PFSK-1 (cell line): ENCODE measurements around the gene MGLL.

ENCODE experiments used
- FOXP2 ChIP-seq: optimal IDR thresholded peaks from 2 replicates; pipeline ENCODE3; 2011; ENCODE audit warnings: borderline replicate concordance, control low read depth, inconsistent platforms; ENCODE audit not compliant: insufficient read depth; ENCODE audit errors: extremely low read length, extremely low read depth
- POLR2AphosphoS5 ChIP-seq: IDR thresholded peaks from 2 replicates; pipeline ENCODE4 v1.6.1; 2012; ENCODE audit warnings: low read depth, mild to moderate bottlenecking, control low read depth, low read length, moderate library complexity
- SIN3A ChIP-seq: IDR thresholded peaks from 2 replicates; pipeline ENCODE4 v1.6.1; 2012; ENCODE audit warnings: mild to moderate bottlenecking, low read length, moderate library complexity, borderline replicate concordance; ENCODE audit not compliant: insufficient read depth
- TAF1 ChIP-seq: IDR thresholded peaks from 2 replicates; pipeline ENCODE4 v1.6.1; 2012; ENCODE audit warnings: low read length, control low read depth, borderline replicate concordance; ENCODE audit not compliant: insufficient read depth
- TF ChIP-seq, protein P1 (sequence below), 2 experiments: IDR thresholded peaks; 2 replicates each; pipeline versions ENCODE4 v1.6.1 to v1.8.0; 2011 to 2012; ENCODE audit warnings: low read depth in 2 of 2, low read length in 2 of 2, control low read depth in 1 of 2, inconsistent platforms in 1 of 2, mild to moderate bottlenecking in 1 of 2, moderate library complexity in 1 of 2; ENCODE audit not compliant: insufficient read depth in 1 of 2

Gene MGLL

DNA sequence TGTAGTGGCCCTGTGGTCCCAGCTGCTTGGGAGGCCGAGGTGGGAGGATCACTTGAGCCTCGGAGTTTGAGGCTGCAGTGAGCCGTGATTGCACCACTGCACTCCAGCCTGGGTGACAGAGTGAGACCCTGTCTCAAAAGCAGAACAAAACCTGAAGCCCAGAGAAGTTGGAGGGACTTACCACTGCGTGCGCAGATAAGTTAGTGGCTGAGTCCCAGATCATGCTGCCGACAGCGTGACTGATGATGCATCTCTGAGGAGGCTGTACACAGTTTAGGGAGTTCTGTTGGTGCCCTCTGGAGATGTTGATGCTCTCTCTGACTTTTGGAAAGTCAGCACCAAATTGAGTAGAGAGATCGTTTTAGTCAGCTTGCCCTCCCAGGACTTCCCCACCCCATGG, 165.4 kb downstream of the MGLL start:
- TF ChIP-seq POLR2AphosphoS5: no peak
- TF ChIP-seq FOXP2: no peak
- TF ChIP-seq, protein P1, sequence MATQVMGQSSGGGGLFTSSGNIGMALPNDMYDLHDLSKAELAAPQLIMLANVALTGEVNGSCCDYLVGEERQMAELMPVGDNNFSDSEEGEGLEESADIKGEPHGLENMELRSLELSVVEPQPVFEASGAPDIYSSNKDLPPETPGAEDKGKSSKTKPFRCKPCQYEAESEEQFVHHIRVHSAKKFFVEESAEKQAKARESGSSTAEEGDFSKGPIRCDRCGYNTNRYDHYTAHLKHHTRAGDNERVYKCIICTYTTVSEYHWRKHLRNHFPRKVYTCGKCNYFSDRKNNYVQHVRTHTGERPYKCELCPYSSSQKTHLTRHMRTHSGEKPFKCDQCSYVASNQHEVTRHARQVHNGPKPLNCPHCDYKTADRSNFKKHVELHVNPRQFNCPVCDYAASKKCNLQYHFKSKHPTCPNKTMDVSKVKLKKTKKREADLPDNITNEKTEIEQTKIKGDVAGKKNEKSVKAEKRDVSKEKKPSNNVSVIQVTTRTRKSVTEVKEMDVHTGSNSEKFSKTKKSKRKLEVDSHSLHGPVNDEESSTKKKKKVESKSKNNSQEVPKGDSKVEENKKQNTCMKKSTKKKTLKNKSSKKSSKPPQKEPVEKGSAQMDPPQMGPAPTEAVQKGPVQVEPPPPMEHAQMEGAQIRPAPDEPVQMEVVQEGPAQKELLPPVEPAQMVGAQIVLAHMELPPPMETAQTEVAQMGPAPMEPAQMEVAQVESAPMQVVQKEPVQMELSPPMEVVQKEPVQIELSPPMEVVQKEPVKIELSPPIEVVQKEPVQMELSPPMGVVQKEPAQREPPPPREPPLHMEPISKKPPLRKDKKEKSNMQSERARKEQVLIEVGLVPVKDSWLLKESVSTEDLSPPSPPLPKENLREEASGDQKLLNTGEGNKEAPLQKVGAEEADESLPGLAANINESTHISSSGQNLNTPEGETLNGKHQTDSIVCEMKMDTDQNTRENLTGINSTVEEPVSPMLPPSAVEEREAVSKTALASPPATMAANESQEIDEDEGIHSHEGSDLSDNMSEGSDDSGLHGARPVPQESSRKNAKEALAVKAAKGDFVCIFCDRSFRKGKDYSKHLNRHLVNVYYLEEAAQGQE (IDR thresholded peaks at IDR 0.05; ENCODE audit: insufficient read depth in 1 of 2, low read depth in 2 of 2, low read length in 2 of 2): no peak
- no peak for TF ChIP-seq TAF1
- TF ChIP-seq SIN3A: no peak

DNA sequence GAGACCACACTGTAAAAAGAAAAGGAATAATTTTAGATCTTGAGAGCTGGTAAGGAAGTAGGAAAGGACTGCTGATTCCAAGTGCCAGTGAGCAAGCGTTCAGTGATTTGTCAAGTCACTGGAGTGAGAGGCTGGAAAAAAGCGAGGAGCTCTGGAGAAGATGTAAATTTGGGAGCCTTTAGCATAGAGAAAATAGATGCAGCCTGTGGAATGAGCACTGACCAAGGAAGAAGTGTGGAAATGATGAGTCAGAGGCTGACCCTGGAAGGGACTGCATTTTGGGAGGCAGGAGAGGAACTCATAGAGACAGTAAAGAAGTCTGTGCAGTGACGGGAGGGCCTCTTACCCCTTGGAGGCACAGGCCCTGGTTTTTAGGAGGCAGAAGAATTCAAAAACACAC, 166.7 kb downstream of the MGLL start:
- TF ChIP-seq POLR2AphosphoS5 (no peak), TAF1 (no peak), SIN3A (no peak), FOXP2 (no peak)
- TF ChIP-seq, protein P1 (IDR thresholded peaks at IDR 0.05; ENCODE audit: insufficient read depth in 1 of 2, low read depth in 2 of 2, low read length in 2 of 2): no peak

DNA sequence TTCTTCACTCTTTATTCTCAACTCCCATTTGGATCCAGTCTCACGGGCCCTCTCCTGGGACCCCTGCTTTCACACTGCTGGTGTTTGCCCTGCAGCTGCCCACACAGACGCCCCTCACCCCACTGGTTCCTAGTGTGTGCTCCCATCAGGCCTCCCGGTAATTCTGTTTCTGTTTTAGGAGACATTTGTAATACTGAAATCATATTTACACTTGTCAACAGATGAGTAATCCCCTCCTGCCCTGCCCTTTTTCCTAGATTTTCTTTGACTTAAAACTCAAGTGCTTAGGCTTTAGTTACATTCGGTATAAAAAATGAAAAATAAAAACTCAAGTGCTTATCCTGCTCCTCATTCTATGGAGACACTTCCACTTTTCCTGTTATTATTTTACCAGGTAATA, 167.9 kb downstream of the MGLL start:
- TF ChIP-seq POLR2AphosphoS5 (no peak), SIN3A (no peak), FOXP2 (no peak)
- TF ChIP-seq, protein P1 (IDR thresholded peaks at IDR 0.05; ENCODE audit: insufficient read depth in 1 of 2, low read depth in 2 of 2, low read length in 2 of 2): no peak

DNA sequence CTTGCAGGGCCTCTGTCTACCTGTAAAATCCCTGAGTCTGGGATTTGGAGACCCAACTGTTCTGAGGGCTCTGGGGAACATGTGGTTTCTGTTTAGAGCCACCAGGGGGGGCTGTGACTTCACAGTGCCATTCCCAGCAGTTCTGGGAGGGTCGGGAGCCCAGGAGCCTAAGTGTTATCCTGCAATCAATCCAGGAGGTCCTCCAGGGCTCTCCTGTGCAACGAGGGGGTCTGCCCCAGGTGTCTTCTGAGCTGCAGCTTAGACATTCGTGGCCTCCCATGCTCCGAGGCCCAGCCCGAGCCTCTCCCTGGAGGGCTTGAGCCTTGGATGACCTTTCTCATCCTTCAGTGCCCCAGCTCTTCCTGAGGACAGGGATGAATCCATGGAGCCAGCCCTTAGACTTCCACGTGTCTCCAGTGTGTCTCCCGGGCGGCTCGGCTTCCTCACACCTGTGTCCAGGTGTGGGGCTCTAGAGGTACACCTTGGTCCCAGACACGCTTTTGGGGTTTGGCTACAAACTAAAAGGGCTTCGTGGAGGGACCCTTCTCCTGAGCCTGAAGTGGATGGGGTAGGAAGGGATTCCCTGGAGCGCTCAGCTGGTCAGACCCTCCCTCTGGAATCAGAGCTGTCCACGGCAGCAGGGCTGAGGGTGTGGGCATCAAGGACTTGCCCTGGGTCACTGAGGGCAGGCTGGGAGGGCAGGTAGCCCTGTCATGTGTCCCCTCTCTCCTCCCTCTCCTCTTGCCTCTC, 169.9 kb downstream of the MGLL start:
- TF ChIP-seq TAF1 (no peak), POLR2AphosphoS5 (no peak), SIN3A (no peak), FOXP2 (no peak)
- TF ChIP-seq, protein P1 (IDR thresholded peaks at IDR 0.05; ENCODE audit: insufficient read depth in 1 of 2, low read depth in 2 of 2, low read length in 2 of 2): no peak
